SHP77 (cell line): Measurements from ENCODE around the gene TMEM40.
"Not testable (repeated sequence)": the region's sequence is repeated elsewhere in the genome, so short reads cannot be mapped to it uniquely, and the experiment has no call there.

Experiments
- DNase-seq, 2 experiments: peaks; one replicate each; lab custom pipeline; 2025; lab: John Stamatoyannopoulos, UW

TMEM40 gene, protein sequence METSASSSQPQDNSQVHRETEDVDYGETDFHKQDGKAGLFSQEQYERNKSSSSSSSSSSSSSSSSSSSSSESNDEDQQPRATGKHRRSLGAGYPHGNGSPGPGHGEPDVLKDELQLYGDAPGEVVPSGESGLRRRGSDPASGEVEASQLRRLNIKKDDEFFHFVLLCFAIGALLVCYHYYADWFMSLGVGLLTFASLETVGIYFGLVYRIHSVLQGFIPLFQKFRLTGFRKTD

GRCh38 chr3:12759097-12759679, at the start of gene TMEM40:
TSS of gene TMEM40 (minus strand) at chr3:12759259. CDS start at chr3:12749832, 9,427 bp downstream.
- DNase-seq: no peak

DNA sequence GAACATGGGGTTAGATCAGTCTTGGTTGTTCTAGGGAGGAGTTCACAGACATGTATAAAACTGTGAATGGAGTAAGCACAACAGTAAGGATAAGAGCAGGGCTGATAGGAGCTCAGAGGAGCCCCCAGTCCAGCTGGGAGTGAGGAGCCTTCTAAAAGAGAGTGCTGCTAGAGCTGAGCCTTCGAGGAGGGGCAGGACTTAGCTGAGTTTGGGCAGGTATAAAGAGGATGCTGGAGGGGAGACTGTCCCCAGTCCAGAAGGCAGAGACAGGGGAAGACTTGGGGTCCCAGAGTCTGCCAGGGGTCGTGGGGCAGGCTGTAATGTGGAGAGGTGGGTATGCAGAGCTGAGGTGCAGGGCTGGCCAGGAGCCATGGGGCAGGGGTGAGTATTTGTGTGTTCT, 49.5 kb upstream of the TMEM40 start:
- no peak for DNase-seq

GRCh38 chr3:12807601-12808359, 48.7 kb upstream of the TMEM40 start:
- no peak for DNase-seq

GRCh38 chr3:12807066-12807465, 48.0 kb upstream of the TMEM40 start:
- DNase-seq: no peak

- no peak for DNase-seq
These were observed 44.3 kb upstream of the TMEM40 start for GRCh38 chr3:12803371-12803770.

DNA sequence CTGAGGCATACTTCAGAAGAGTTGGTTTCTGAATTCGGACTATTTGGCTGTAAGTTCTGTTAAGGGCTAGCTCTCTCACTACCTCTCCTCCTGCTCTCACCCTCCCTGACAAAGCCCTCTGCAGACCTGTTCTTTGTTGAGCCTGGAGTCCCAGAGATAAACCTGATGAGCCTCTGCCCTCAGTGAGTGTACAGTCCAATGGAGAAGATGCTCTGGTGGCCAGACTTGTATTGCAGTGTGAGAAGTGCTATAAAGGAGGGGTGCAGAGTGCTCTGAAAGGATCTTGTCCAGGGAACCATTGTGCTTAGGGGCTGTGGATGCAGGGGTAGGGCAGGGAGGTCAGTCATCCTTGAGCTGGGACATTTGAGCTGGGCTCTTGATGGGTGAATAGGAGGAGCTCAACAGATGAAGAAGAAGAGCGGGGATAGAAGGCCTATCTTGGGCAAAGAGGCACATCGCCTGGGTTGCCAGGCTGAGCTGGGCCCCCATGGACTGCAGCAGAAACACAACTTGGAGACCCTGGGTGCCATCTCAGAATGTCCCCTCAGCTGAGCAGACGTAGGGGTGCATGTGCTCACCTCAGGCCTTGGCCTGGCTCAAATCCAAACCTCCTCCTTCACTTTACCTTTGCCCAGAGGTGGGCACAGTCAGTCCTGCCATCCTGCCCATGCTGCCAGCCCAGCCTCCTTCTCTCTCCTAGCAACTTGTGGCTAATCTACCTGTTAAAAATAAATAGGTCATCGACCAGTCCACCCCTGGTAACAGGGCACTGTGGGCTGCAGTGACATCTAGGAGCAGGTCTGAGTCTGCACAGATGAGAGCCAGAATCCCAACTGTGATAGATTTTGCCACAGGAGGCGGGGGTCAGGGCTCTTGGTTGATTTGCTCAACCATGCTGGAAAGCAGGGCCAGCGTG, 40.7 kb upstream of the TMEM40 start:
- no peak for DNase-seq

DNA sequence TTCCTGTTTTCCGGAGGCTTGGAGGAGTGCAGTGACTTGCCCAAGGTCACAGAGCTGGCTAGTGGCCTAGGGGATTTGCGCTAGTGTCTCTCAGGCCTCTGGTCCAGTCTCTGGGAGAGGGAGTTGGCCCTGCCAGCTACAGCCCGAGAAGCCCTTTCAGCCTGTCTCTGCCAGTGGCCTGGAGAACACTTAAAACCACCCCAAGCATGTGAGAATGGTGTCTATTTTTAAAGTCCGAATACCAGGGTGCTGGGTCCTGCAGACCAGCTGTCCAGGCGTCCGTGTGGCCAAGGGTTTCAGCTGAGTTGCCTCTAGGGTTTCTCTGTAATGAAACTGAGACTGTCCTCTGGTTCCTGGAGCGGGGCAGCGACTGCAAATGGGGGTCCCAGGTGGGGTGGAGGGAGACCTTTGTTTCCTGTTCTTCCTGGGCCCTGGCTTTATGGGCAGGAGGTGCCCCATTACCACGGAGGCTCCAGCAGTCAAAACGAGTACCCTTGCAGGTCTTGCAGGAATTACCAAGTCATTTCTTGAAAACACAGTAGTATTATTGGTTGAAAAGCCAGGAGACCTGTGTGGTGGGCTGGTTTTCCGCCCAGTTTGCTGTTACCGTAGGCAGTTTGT, 39.6 kb upstream of the TMEM40 start:
- DNase-seq: no peak

DNA sequence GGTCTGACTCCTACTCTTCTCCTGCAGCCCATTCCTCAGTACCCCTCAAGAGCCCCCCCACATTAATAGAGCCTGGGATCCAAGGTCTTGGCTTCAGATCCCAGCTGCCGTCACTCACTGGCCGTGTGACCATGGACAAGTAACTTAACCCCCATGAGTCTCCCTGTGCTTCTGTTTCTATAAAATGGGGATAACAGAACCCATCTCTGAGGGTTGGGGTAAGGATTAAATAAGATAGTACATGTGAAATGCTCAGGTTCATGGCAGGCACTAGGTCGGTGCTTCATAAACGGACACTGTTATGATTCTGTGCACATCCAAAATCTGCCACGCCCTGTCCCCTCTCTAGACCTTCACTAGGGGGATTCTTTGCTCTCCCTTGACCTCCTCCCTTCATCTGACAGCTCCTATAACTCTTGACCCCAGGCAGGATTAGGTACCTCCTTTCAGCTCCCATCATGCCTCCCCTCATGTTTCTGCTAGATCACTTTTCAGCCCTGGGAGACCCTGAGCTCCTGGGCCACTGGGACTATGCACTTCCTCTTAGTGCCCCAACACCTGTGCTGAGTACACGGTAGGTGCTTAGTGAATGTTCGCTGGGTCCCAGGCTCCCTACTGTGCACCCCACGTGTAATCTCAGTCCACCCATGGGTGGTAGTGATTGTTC, 39.0 kb upstream of the TMEM40 start:
- no peak for DNase-seq

DNA sequence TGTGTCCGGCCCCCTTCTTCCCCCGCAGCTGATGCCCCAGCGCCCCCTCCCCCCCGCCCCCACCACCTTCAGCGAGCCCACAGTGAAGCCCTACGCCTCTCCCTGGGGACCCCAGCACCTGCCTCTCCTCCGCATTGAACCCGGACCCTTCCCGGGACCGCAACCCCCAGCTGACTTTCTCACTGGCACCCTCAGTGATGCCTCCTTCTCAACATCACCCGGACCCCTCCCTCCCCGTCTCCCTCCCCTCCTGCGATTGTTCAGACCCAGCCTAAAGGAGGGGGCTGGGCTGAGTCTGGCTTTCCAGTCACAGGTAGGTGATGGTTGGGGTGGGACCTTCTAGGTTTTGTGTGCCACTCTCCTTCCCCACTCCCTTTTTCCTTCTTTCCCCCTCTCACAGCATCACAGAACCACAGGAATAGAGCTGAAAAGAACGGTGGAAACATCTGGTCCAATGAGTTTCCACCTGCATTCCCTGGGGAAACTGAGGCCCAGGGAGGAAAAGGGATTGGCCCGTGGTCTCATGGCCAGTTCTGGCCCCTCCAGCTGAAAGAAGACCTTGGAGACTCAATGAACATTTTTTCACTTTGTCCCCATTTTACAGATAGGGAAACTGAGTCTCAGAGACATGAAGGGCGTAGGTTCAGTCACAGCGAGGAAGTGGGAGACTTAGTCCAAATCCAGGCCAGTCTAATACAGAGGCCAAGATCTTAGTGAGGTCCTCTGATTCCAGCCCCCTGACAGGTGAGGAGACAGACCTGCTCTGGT, 38.2 kb upstream of the TMEM40 start:
- no peak for DNase-seq

DNA sequence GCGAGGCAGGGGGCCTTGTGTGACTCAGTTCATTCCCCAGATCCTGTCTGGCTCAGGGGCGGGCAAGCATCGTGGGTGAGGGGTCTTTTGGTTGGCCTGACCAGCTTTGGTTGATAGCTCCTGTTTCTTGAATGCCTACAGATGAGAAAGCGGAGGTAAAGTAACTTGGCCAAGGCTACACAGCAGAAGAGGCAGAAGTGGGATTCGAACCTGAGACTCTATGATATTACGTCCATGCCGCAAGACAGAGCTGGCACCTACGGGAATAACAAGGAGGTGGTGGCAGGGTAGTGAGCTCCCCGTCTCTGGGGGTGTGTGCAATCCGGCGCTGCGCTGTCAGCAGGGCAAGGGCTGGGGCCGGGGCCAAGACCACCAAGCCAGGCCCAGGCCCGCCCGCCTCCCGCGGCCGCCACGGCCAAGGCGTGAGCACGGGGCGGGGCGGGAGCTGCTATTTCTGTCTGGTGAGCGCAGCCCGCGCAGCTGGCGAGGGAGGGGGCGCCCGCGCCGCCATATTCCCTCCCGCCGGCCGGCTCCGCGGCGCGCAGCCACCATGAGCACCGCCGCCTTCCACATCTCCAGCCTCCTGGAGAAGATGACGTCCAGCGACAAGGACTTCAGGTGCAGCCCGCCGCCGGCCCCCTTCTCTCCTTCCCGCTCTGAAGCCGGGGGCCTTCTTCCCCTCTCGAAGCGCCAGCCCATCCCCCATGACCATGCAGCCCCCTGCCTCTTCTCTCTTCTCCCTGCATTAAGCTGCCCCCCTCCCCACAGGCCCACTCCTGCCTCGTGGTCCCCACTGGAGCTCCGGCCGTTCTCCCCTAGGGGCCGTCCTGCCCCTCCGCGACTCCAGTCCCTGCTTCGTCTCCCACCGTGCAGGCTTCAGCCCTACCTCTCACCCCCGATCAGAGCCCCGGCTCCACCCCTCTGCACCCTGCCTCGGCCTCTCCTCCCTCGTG, 37.4 kb upstream of the TMEM40 start, which contains the start of gene CAND2:
Gene CAND2 (plus strand): TSS at position 510 of the 953 bp plus-strand sequence. CDS start 41 bp downstream, at position 551.
- DNase-seq: peak; percentile 12 to 51

- DNase-seq: no peak
These were observed 34.6 kb upstream of the TMEM40 start for GRCh38 chr3:12793701-12794100.

DNA sequence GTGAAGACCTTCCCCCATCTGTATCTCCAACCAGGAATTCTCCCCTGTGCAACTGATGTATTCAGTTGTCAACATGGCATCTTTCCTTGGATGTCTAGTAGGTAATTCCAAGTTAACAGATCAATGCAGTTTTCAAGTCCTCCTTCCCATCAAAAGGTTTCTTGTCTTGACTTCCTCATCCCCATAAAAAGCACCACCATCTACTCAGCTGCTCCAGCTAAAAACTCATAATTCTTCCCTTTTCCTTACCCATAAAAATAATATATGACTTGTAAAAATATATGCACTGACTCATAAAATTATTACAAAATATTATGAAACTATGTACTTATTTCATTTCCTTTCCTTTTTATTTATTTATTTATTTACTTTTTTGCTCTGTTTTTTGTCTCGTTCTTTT, 32.4 kb upstream of the TMEM40 start:
- DNase-seq: no peak

DNA sequence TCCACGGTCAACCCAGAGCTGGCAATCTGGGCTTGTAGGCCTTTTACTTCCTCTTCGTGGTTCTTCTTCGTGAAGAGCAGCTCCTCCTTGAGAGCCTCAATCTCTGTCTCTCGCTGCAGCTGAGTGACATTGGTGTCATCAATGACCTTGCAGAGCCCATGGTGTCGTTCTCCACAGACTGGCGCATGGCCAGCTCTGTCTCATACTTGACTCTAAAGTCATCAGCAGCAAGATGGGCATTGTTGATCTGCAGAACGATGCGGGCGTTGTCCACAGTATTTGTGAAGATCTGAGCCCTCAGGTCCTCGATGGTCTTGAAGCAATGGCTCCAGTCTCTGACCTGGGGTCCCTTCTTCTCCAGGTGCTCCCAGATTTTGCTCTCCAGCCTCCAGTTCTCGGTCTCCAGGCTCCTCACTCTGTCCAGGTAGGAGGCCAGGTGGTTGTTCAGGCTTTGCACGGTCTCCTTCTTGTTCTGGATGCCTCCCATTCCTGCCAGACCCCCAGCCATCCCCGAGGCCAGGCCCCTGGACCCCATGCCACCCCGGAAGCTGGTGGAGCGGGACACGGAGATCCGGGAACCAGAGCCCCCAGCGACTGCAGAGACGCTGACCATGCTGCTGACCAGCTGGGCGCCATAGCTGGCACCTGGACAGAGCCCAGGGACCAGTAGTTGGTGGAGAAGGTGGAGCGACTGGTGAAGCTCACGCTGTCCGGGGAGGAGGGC, 29.1 kb upstream of the TMEM40 start:
- not testable (repeated sequence) for DNase-seq

GRCh38 chr3:12787346-12787745, 28.3 kb upstream of the TMEM40 start:
- peak; percentile 33 to 62 for DNase-seq

DNA sequence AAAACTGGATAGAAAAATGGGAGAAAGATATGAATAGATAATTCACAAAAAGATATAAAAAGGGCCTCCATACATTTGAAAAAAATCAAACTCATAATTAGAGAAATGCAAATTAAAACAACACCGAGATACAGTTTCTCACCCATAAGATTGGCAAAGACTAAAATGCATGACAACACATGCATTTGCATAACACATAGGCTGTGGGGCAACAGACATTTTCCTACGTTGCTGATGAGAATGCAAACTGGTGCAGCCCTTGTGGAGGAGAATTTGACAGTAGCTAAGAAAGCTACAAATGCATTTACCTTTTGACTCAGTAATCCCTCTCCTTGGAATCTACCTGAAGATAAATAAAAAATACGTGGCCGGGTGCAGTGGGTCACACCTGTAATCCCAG, 26.0 kb upstream of the TMEM40 start:
- no peak for DNase-seq

DNA sequence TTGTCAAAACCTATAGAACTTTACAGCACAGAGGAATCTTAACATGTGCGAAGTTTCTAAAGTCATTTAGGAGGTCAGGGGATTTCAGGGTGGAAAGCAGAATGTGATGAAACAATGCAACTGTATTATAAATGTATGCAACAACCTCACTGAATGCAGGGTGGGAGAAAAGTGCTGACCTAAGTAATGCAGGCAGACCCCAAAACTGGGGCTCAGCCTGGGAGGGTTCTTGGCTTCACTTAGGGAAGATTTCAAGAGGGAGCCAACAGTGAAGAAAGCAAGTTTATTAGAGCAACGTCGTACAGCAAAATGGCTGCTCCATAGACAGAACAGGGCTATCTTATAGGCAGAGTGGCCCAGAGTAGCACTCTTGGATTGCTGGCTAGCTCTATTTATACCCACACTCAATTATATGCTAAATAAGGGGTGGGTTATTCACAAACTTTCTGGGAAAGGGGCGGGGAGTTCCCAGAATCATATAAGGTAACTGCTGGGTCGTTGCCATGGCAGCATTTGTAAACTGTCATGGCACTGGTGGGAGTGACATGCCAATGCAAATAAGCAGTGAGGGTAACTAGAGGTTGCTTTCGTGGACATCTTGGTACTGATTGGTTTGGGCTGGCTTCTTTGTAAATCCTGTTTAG, 23.2 kb upstream of the TMEM40 start:
- peak in 1 of 2 experiments; percentile 21 for DNase-seq

GRCh38 chr3:12780751-12781150, 21.7 kb upstream of the TMEM40 start:
- no peak for DNase-seq

DNA sequence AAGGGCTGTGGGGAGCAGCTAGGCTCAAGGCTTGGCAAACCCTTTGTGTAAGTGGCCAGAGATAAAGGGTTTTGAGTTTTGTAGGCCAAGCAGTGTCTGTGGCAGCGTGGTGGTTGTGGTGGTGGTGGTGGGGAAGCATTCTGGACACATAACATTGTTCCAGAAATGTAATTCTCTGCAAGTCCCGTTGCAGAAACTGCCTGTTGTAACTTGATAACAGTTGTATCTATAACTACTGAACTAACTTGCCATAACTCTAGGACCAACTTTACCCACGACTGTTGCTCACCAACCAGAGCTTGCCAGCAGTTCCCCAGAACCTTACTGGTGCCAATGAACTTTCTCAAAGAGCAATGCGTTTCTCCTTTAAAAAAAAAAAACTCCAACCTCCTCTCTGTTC, 18.1 kb upstream of the TMEM40 start:
- no peak for DNase-seq
